Astrocyte (in vitro differentiated cells and primary cell): ENCODE measurements around the gene SERPINF2.

Experiments used
- EZH2 ChIP-seq: IDR thresholded peaks from 2 replicates; pipeline ENCODE4 v1.6.1; 2012; ENCODE audit warnings: mild to moderate bottlenecking, low read length, inconsistent platforms; ENCODE audit not compliant: insufficient read depth
- TF ChIP-seq, protein P1 (sequence below): IDR thresholded peaks from 2 replicates; pipeline ENCODE4 v1.5.1; 2011; ENCODE audit warnings: low read depth, mild to moderate bottlenecking, inconsistent platforms, low read length, moderate library complexity; ENCODE audit not compliant: insufficient read depth

GRCh38 chr17:1786708-1787107, 44.0 kb downstream of the SERPINF2 start:
- TF ChIP-seq, protein P1, sequence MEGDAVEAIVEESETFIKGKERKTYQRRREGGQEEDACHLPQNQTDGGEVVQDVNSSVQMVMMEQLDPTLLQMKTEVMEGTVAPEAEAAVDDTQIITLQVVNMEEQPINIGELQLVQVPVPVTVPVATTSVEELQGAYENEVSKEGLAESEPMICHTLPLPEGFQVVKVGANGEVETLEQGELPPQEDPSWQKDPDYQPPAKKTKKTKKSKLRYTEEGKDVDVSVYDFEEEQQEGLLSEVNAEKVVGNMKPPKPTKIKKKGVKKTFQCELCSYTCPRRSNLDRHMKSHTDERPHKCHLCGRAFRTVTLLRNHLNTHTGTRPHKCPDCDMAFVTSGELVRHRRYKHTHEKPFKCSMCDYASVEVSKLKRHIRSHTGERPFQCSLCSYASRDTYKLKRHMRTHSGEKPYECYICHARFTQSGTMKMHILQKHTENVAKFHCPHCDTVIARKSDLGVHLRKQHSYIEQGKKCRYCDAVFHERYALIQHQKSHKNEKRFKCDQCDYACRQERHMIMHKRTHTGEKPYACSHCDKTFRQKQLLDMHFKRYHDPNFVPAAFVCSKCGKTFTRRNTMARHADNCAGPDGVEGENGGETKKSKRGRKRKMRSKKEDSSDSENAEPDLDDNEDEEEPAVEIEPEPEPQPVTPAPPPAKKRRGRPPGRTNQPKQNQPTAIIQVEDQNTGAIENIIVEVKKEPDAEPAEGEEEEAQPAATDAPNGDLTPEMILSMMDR: no peak
- no peak for TF ChIP-seq EZH2
